Chondrocyte (in vitro differentiated cells): Measurements from ENCODE around the gene TSTD2. TPM values are rescaled to one million over a fixed set of nuclear protein-coding genes. Genes with fewer than 3 reads are reported as not detected.
A peak's percentile ranks its signal among the peaks of the same experiment; 100 is the strongest.

ENCODE experiments used
- DNase-seq: peaks from one replicate; pipeline ENCODE4 v3.0.0; 2021; ENCODE audit warnings: mixed read lengths, low spot score
- H3K27ac Mint-ChIP-seq: one replicate; pipeline ENCODE4 v1.8.0; 2021; ENCODE audit warnings: mild to moderate bottlenecking, moderate library complexity, mixed read lengths; ENCODE audit not compliant: unreplicated experiment
- H3K27me3 Mint-ChIP-seq: 2 replicates; pipeline ENCODE4 v1.8.0; 2021; ENCODE audit warnings: low read depth, mixed read lengths
- H3K36me3 Mint-ChIP-seq: 2 replicates; pipeline ENCODE4 v1.8.0; 2021; ENCODE audit warnings: low read depth, mixed read lengths
- H3K4me1 Mint-ChIP-seq: 2 replicates; pipeline ENCODE4 v1.8.0; 2021; ENCODE audit warnings: low read depth, mild to moderate bottlenecking, mixed read lengths
- H3K4me3 Mint-ChIP-seq: one replicate; pipeline ENCODE4 v1.8.0; 2021; ENCODE audit warnings: mild to moderate bottlenecking, moderate library complexity, mixed read lengths; ENCODE audit not compliant: unreplicated experiment
- H3K9me3 Mint-ChIP-seq: 2 replicates; pipeline ENCODE4 v1.8.0; 2021; ENCODE audit warnings: low read depth, mixed read lengths
- CTCF ChIP-seq: fragments of 200-600 bp; sonication (generic); IDR thresholded peaks from 2 replicates; pipeline ENCODE4 v1.5.0; 2021; ENCODE audit warnings: antibody characterized with exemption, mild to moderate bottlenecking, moderate library complexity
- total RNA-seq: library from RNA; stranded (reverse); gene quantifications from 3 replicates; pipeline ENCODE4 v1.2.1, GENCODE V29; 2021

TSTD2 gene
- total RNA-seq, 1 donor from 2014 or later, result 19.6 TPM

GRCh38 chr9:97645720-97646119, 12.6 kb upstream of the TSTD2 start:
- H3K36me3 Mint-ChIP-seq, result peaks cover 21% of the 10 kb centered on the region
- TF ChIP-seq CTCF, result no peak
- no peak for DNase-seq
- H3K4me1 Mint-ChIP-seq, result peaks cover 5% of the 10 kb centered on the region
- H3K27ac Mint-ChIP-seq, result no peak overlapping the region
- no peaks in the 10 kb centered on the region for H3K27me3 Mint-ChIP-seq
- no peak overlapping the region for H3K4me3 Mint-ChIP-seq
- H3K9me3 Mint-ChIP-seq, result no peaks in the 10 kb centered on the region

- TF ChIP-seq CTCF, result no peak
- H3K27me3 Mint-ChIP-seq, result no peaks in the 10 kb centered on the region
- no peaks in the 10 kb centered on the region for H3K9me3 Mint-ChIP-seq
- no peak overlapping the region for H3K27ac Mint-ChIP-seq
- peaks cover 8% of the 10 kb centered on the region for H3K36me3 Mint-ChIP-seq
- no peak overlapping the region for H3K4me3 Mint-ChIP-seq
- H3K4me1 Mint-ChIP-seq, result peaks cover 35% of the 10 kb centered on the region
- no peak for DNase-seq
Measured at GRCh38 chr9:97640325-97640724, 7.2 kb upstream of the TSTD2 start.

- Mint-ChIP-seq H3K4me3 (no peak overlapping the region), H3K4me1 (peaks cover 47% of the 10 kb centered on the region), H3K27me3 (no peaks in the 10 kb centered on the region), H3K36me3 (peaks cover 4% of the 10 kb centered on the region), H3K27ac (peak overlapping the region; percentile 38), H3K9me3 (no peaks in the 10 kb centered on the region)
- peak; percentile 43 for TF ChIP-seq CTCF
- DNase-seq, result no peak
Measured at GRCh38 chr9:97638666-97639065, 5.5 kb upstream of the TSTD2 start.

- no peak overlapping the region for H3K4me3 Mint-ChIP-seq
- no peaks in the 10 kb centered on the region for H3K27me3 Mint-ChIP-seq
- no peak for DNase-seq
- no peak for TF ChIP-seq CTCF
- H3K9me3 Mint-ChIP-seq, result no peaks in the 10 kb centered on the region
- no peaks in the 10 kb centered on the region for H3K36me3 Mint-ChIP-seq
- H3K4me1 Mint-ChIP-seq, result peaks cover 50% of the 10 kb centered on the region
- peak overlapping the region; percentile 24 for H3K27ac Mint-ChIP-seq
Measured at GRCh38 chr9:97636903-97637302, 3.7 kb upstream of the TSTD2 start.

GRCh38 chr9:97635026-97635425, 1.9 kb upstream of the TSTD2 start:
- H3K27ac Mint-ChIP-seq, result peak overlapping the region; percentile 100
- H3K4me1 Mint-ChIP-seq, result peaks cover 51% of the 10 kb centered on the region
- DNase-seq, result no peak
- no peak for TF ChIP-seq CTCF
- peak overlapping the region; percentile 85 for H3K4me3 Mint-ChIP-seq
- H3K27me3 Mint-ChIP-seq, result no peaks in the 10 kb centered on the region
- no peaks in the 10 kb centered on the region for H3K9me3 Mint-ChIP-seq
- no peaks in the 10 kb centered on the region for H3K36me3 Mint-ChIP-seq
